Measurements from ENCODE around the gene FLNB.

GRCh38 chr3:58131101-58131825 lies 123.0 kb downstream of the FLNB start:
- TF ChIP-seq TAF1 (IDR thresholded peaks at IDR 0.05; ENCODE audit: low read depth, low read length) (no peak), POLR2A (IDR thresholded peaks at IDR 0.05; ENCODE audit: low read depth, low read length) (no peak), POU2F2 (IDR thresholded peaks at IDR 0.05; ENCODE audit: low read depth, low read length) (no peak), POLR2AphosphoS5 (IDR thresholded peaks at IDR 0.05; ENCODE audit: low read depth, low read length) (no peak), PAX5 (IDR thresholded peaks at IDR 0.05; ENCODE audit: insufficient read depth, low read length, severe bottlenecking) (no peak)

Measured in GM12891 (cell line).